A673 (cell line): ENCODE data around the gene FAAH2. TPM values are rescaled to one million over a fixed set of nuclear protein-coding genes. Genes with fewer than 3 reads are reported as not detected.

Source experiments
- BruUV-seq: library from RNA; stranded (reverse); fragments of 400-500 nt; replicated peaks from 2 replicates; lab custom pipeline; 2021; lab: Mats Ljungman, UMichigan
- CTCF ChIA-PET: fragments of 300-600 bp; sonication (Branson Sonifier 250); formaldehyde crosslinking; loops from one replicate; lab custom pipeline; 2022; ENCODE audit warnings: antibody characterized with exemption; lab: Charles Lee
- POLR2A ChIA-PET: fragments of 300-600 bp; sonication (Branson Sonifier 250); formaldehyde crosslinking; loops from one replicate; lab custom pipeline; 2022; ENCODE audit warnings: antibody characterized with exemption; ENCODE audit not compliant: low non-redundant PET; lab: Charles Lee
- DNase-seq: peaks from one replicate; pipeline ENCODE4 v3.0.0-alpha.2; 2015; ENCODE audit warnings: low spot score
- H3K27ac ChIP-seq: fragments of 200-600 bp; sonication (generic); 2 replicates; pipeline ENCODE4 v1.5.1; 2016; ENCODE audit warnings: mixed run types, low read depth, mild to moderate bottlenecking, mixed read lengths, antibody characterized with exemption, low read length; ENCODE audit not compliant: poor library complexity, severe bottlenecking
- H3K27me3 ChIP-seq: fragments of 200-600 bp; sonication (generic); replicated peaks from 2 replicates; pipeline ENCODE4 v1.6.1; 2017; ENCODE audit warnings: mixed run types, low read depth, mild to moderate bottlenecking, mixed read lengths, antibody characterized with exemption, low read length; ENCODE audit not compliant: insufficient read depth, poor library complexity
- H3K36me3 ChIP-seq: fragments of 200-600 bp; sonication (generic); 2 replicates; pipeline ENCODE4 v1.6.1; 2016; ENCODE audit warnings: mixed run types, mild to moderate bottlenecking, mixed read lengths, antibody characterized with exemption, low read length; ENCODE audit not compliant: insufficient read depth, poor library complexity, severe bottlenecking
- H3K4me1 ChIP-seq: fragments of 200-600 bp; sonication (generic); 2 replicates; pipeline ENCODE4 v1.6.1; 2017; ENCODE audit warnings: mixed run types, mild to moderate bottlenecking, mixed read lengths, antibody characterized with exemption, low read length; ENCODE audit not compliant: insufficient read depth, poor library complexity, severe bottlenecking
- H3K4me3 ChIP-seq: fragments of 200-600 bp; sonication (generic); 2 replicates; pipeline ENCODE4 v1.5.1; 2016; ENCODE audit warnings: low read depth, mixed run types, mild to moderate bottlenecking, mixed read lengths, low read length; ENCODE audit not compliant: poor library complexity, severe bottlenecking
- H3K9me3 ChIP-seq: fragments of 200-600 bp; sonication (generic); 2 replicates; pipeline ENCODE4 v1.6.1; 2016; ENCODE audit warnings: mixed run types, low read depth, mild to moderate bottlenecking, mixed read lengths, antibody characterized with exemption, low read length; ENCODE audit not compliant: poor library complexity, severe bottlenecking
- CTCF ChIP-seq: fragments of 300-800, 200-600 bp; sonication (generic); conservative IDR thresholded peaks from 2 replicates; pipeline ENCODE4 v1.5.1; 2017; ENCODE audit warnings: low read depth, mild to moderate bottlenecking, antibody characterized with exemption, low read length, moderate library complexity, mixed read lengths
- EZH2 ChIP-seq: fragments of 200-600 bp; sonication (generic); IDR thresholded peaks from 2 replicates; pipeline ENCODE4 v1.6.1; 2017; ENCODE audit warnings: borderline replicate concordance, low read depth, mild to moderate bottlenecking, mixed read lengths, antibody characterized with exemption, low read length; ENCODE audit not compliant: poor library complexity, severe bottlenecking
- intact Hi-C: fragments of 100-400 bp; cut with micrococcal nuclease; formaldehyde crosslinking; loops from one replicate; pipeline ENCODE4 v1.10.0; 2022; ENCODE audit not compliant: unreplicated experiment
- total RNA-seq: library from RNA; stranded (reverse); gene quantifications from 2 replicates; pipeline ENCODE4 v1.2.3, GENCODE V29; 2021

The FAAH2 gene
- total RNA-seq, 1 experiment from 2014 or later, result 0.24 TPM

- H3K27me3 ChIP-seq, result no peaks in the 10 kb centered on the region
- ChIA-PET POLR2A (no interaction called here), CTCF (no interaction called here)
- intact Hi-C loops, result no loop called here
- TF ChIP-seq CTCF (no peak), EZH2 (no peak)
- H3K9me3 ChIP-seq, result peaks cover 12% of the 10 kb centered on the region
- no peaks in the 10 kb centered on the region for H3K36me3 ChIP-seq
- no TSS peak for BruUV-seq
- H3K4me1 ChIP-seq, result no peaks in the 10 kb centered on the region
- no peak for DNase-seq
- no peak overlapping the region for H3K27ac ChIP-seq
- H3K4me3 ChIP-seq, result no peak overlapping the region
These were observed 119.6 kb downstream of the FAAH2 start for GRCh38 chrX:57406149-57406548.

GRCh38 chrX:57417827-57418226, 131.3 kb downstream of the FAAH2 start:
- ChIA-PET CTCF (no interaction called here), POLR2A (no interaction called here)
- peaks cover 7% of the 10 kb centered on the region for H3K9me3 ChIP-seq
- no peak for TF ChIP-seq EZH2
- no peak for TF ChIP-seq CTCF
- DNase-seq, result no peak
- H3K27ac ChIP-seq, result no peak overlapping the region
- H3K4me1 ChIP-seq, result no peaks in the 10 kb centered on the region
- no peaks in the 10 kb centered on the region for H3K27me3 ChIP-seq
- intact Hi-C loops, result no loop called here
- no peak overlapping the region for H3K4me3 ChIP-seq
- BruUV-seq, result no TSS peak
- H3K36me3 ChIP-seq, result no peaks in the 10 kb centered on the region

GRCh38 chrX:57422289-57422688, 135.8 kb downstream of the FAAH2 start:
- Histone ChIP-seq H3K27me3 (no peaks in the 10 kb centered on the region), H3K9me3 (peaks cover 4% of the 10 kb centered on the region), H3K36me3 (no peaks in the 10 kb centered on the region), H3K4me3 (no peak overlapping the region), H3K27ac (no peak overlapping the region), H3K4me1 (no peaks in the 10 kb centered on the region)
- ChIA-PET CTCF (no interaction called here), POLR2A (no interaction called here)
- intact Hi-C loops, result no loop called here
- TF ChIP-seq CTCF (no peak), EZH2 (no peak)
- no TSS peak for BruUV-seq
- DNase-seq, result no peak
